GM10266 (cell line): ENCODE results near the gene SLMAP.
A peak's percentile ranks its signal among the peaks of the same experiment; 100 is the strongest.

Source experiments
- DNase-seq: peaks from one replicate; pipeline ENCODE4 v3.0.0; 2012; ENCODE audit errors: extremely low spot score
- CTCF ChIP-seq: IDR thresholded peaks from 2 replicates; pipeline ENCODE4 v1.5.1; 2012; ENCODE audit warnings: mild to moderate bottlenecking, low read depth; ENCODE audit not compliant: control insufficient read depth, insufficient read depth; ENCODE audit errors: missing control alignments

The SLMAP gene

GRCh38 chr3:57959423-57960173 lies 203.5 kb downstream of the SLMAP start:
- no peak for DNase-seq
- no peak for TF ChIP-seq CTCF

- no peak for DNase-seq
- no peak for TF ChIP-seq CTCF
These were observed 204.0 kb downstream of the SLMAP start for GRCh38 chr3:57960174-57960505.

GRCh38 chr3:57961177-57961827 lies 205.2 kb downstream of the SLMAP start:
- no peak for DNase-seq
- TF ChIP-seq CTCF: no peak

- TF ChIP-seq CTCF: peak; percentile 35
- DNase-seq: no peak
These were observed 205.8 kb downstream of the SLMAP start for GRCh38 chr3:57961828-57962447.

- no peak for DNase-seq
- no peak for TF ChIP-seq CTCF
These were observed 206.3 kb downstream of the SLMAP start for GRCh38 chr3:57962448-57962834.

GRCh38 chr3:57963811-57964346 lies 207.8 kb downstream of the SLMAP start:
- no peak for TF ChIP-seq CTCF
- DNase-seq: no peak

- DNase-seq: no peak
- no peak for TF ChIP-seq CTCF
These were observed 210.7 kb downstream of the SLMAP start for GRCh38 chr3:57966829-57967228.
